Stimulated activated effector memory CD8-positive, alpha-beta T cell treated with anti-CD3 and anti-CD28 coated beads, Interleukin-12 subunit alpha, Interleukin-12 subunit beta, amount 100 ng/mL, for 72 hours (primary cell): ENCODE results near the gene MAML3.
A peak's percentile ranks its signal among the peaks of the same experiment; 100 is the strongest.

Experiments
- ATAC-seq: fragments of 150-1000 bp; cut with Tn5 transposase; 2 replicates; pipeline ENCODE4 v1.10.0; 2021
- DNase-seq, 2 donors: peaks; one replicate each; pipeline ENCODE4 v3.0.0; 2021 to 2022; ENCODE audit warnings: low spot score in 2 of 2
- H3K27ac Mint-ChIP-seq: one replicate; pipeline ENCODE4 v1.8.0; 2022; ENCODE audit warnings: mild to moderate bottlenecking, mixed read lengths
- H3K36me3 Mint-ChIP-seq: one replicate; pipeline ENCODE4 v1.8.0; 2022; ENCODE audit warnings: mild to moderate bottlenecking, mixed read lengths
- H3K4me1 Mint-ChIP-seq: one replicate; pipeline ENCODE4 v1.8.0; 2022; ENCODE audit warnings: mixed read lengths
- H3K4me3 Mint-ChIP-seq: one replicate; pipeline ENCODE4 v1.8.0; 2022; ENCODE audit warnings: mild to moderate bottlenecking, mixed read lengths
- H3K9me3 Mint-ChIP-seq: one replicate; pipeline ENCODE4 v1.8.0; 2022; ENCODE audit warnings: mixed read lengths

MAML3 gene

GRCh38 chr4:139908636-139909437, 245.1 kb downstream of the MAML3 start:
- ATAC-seq (no peak), DNase-seq (no peak)
- H3K9me3 Mint-ChIP-seq = peaks cover 3% of the 10 kb centered on the region
- no peak overlapping the region for H3K4me3 Mint-ChIP-seq
- no peaks in the 10 kb centered on the region for H3K36me3 Mint-ChIP-seq
- H3K4me1 Mint-ChIP-seq = no peaks in the 10 kb centered on the region
- no peak overlapping the region for H3K27ac Mint-ChIP-seq

GRCh38 chr4:139907001-139907809, 246.8 kb downstream of the MAML3 start:
- no peak for ATAC-seq
- Mint-ChIP-seq H3K4me3 (no peak overlapping the region), H3K9me3 (peaks cover 3% of the 10 kb centered on the region), H3K27ac (no peak overlapping the region), H3K4me1 (no peaks in the 10 kb centered on the region), H3K36me3 (no peaks in the 10 kb centered on the region)
- no peak for DNase-seq

- H3K4me3 Mint-ChIP-seq = no peak overlapping the region
- no peaks in the 10 kb centered on the region for H3K4me1 Mint-ChIP-seq
- peaks cover 3% of the 10 kb centered on the region for H3K9me3 Mint-ChIP-seq
- DNase-seq = no peak
- H3K27ac Mint-ChIP-seq = no peak overlapping the region
- no peak for ATAC-seq
- no peaks in the 10 kb centered on the region for H3K36me3 Mint-ChIP-seq
Measured at GRCh38 chr4:139905489-139905888, 248.5 kb downstream of the MAML3 start.

GRCh38 chr4:139904406-139904805, 249.6 kb downstream of the MAML3 start:
- no peak overlapping the region for H3K27ac Mint-ChIP-seq
- ATAC-seq (peak; percentile 52), DNase-seq (no peak)
- no peak overlapping the region for H3K4me3 Mint-ChIP-seq
- no peaks in the 10 kb centered on the region for H3K36me3 Mint-ChIP-seq
- H3K9me3 Mint-ChIP-seq = peaks cover 3% of the 10 kb centered on the region
- no peaks in the 10 kb centered on the region for H3K4me1 Mint-ChIP-seq

GRCh38 chr4:139903845-139904244, 250.1 kb downstream of the MAML3 start:
- ATAC-seq = no peak
- H3K27ac Mint-ChIP-seq = no peak overlapping the region
- H3K4me3 Mint-ChIP-seq = no peak overlapping the region

GRCh38 chr4:139902321-139903320, 251.4 kb downstream of the MAML3 start:
- no peaks in the 10 kb centered on the region for H3K36me3 Mint-ChIP-seq
- no peaks in the 10 kb centered on the region for H3K4me1 Mint-ChIP-seq
- H3K9me3 Mint-ChIP-seq = peaks cover 3% of the 10 kb centered on the region
- H3K4me3 Mint-ChIP-seq = no peak overlapping the region
- no peak for DNase-seq
- ATAC-seq = no peak
- H3K27ac Mint-ChIP-seq = no peak overlapping the region

More at GRCh38 chr4:139903845-139904244, 250.1 kb downstream of the MAML3 start:
- no peak for DNase-seq
- Mint-ChIP-seq H3K4me1 (no peaks in the 10 kb centered on the region), H3K36me3 (no peaks in the 10 kb centered on the region), H3K9me3 (peaks cover 3% of the 10 kb centered on the region)

- DNase-seq = no peak
- H3K4me1 Mint-ChIP-seq = no peaks in the 10 kb centered on the region
- H3K9me3 Mint-ChIP-seq = peaks cover 3% of the 10 kb centered on the region
- ATAC-seq = no peak
- no peak overlapping the region for H3K4me3 Mint-ChIP-seq
- no peaks in the 10 kb centered on the region for H3K36me3 Mint-ChIP-seq
- H3K27ac Mint-ChIP-seq = no peak overlapping the region
Measured at GRCh38 chr4:139901531-139902320, 252.3 kb downstream of the MAML3 start.

GRCh38 chr4:139900964-139901376, 253.0 kb downstream of the MAML3 start:
- Mint-ChIP-seq H3K27ac (no peak overlapping the region), H3K4me1 (no peaks in the 10 kb centered on the region), H3K36me3 (no peaks in the 10 kb centered on the region), H3K4me3 (no peak overlapping the region), H3K9me3 (peaks cover 3% of the 10 kb centered on the region)
- no peak for DNase-seq
- peak; percentile 66 for ATAC-seq

GRCh38 chr4:139899346-139899745, 254.6 kb downstream of the MAML3 start:
- no peak overlapping the region for H3K27ac Mint-ChIP-seq
- no peak for ATAC-seq
- no peaks in the 10 kb centered on the region for H3K9me3 Mint-ChIP-seq
- no peak for DNase-seq
- H3K4me1 Mint-ChIP-seq = no peaks in the 10 kb centered on the region
- no peaks in the 10 kb centered on the region for H3K36me3 Mint-ChIP-seq
- no peak overlapping the region for H3K4me3 Mint-ChIP-seq

GRCh38 chr4:139898293-139898692, 255.7 kb downstream of the MAML3 start:
- DNase-seq (no peak), ATAC-seq (no peak)
- no peaks in the 10 kb centered on the region for H3K4me1 Mint-ChIP-seq
- H3K27ac Mint-ChIP-seq = no peak overlapping the region
- H3K4me3 Mint-ChIP-seq = no peak overlapping the region
- H3K9me3 Mint-ChIP-seq = no peaks in the 10 kb centered on the region
- no peaks in the 10 kb centered on the region for H3K36me3 Mint-ChIP-seq

GRCh38 chr4:139896091-139896604, 257.8 kb downstream of the MAML3 start:
- no peak for ATAC-seq
- DNase-seq = no peak
- H3K9me3 Mint-ChIP-seq = no peaks in the 10 kb centered on the region
- H3K36me3 Mint-ChIP-seq = no peaks in the 10 kb centered on the region
- H3K27ac Mint-ChIP-seq = no peak overlapping the region
- H3K4me1 Mint-ChIP-seq = no peaks in the 10 kb centered on the region
- H3K4me3 Mint-ChIP-seq = no peak overlapping the region

- DNase-seq (no peak), ATAC-seq (no peak)
- Mint-ChIP-seq H3K27ac (no peak overlapping the region), H3K9me3 (no peaks in the 10 kb centered on the region), H3K4me3 (no peak overlapping the region), H3K36me3 (no peaks in the 10 kb centered on the region), H3K4me1 (peaks cover 6% of the 10 kb centered on the region)
Measured at GRCh38 chr4:139893801-139894200, 260.2 kb downstream of the MAML3 start.

- Mint-ChIP-seq H3K4me3 (no peak overlapping the region), H3K27ac (no peak overlapping the region), H3K36me3 (no peaks in the 10 kb centered on the region), H3K4me1 (peaks cover 6% of the 10 kb centered on the region), H3K9me3 (no peaks in the 10 kb centered on the region)
- ATAC-seq (no peak), DNase-seq (no peak)
Measured at GRCh38 chr4:139892973-139893736, 260.8 kb downstream of the MAML3 start.

GRCh38 chr4:139890816-139891215, 263.2 kb downstream of the MAML3 start:
- DNase-seq = no peak
- Mint-ChIP-seq H3K4me1 (peaks cover 6% of the 10 kb centered on the region), H3K9me3 (no peaks in the 10 kb centered on the region), H3K4me3 (no peak overlapping the region), H3K36me3 (no peaks in the 10 kb centered on the region), H3K27ac (no peak overlapping the region)
- ATAC-seq = no peak
